HG02571 (cell line): Measurements from ENCODE around the gene NDUFAF8.
A peak's percentile ranks its signal among the peaks of the same experiment; 100 is the strongest.

ENCODE experiments used
- ATAC-seq: cut with Tn5 transposase; IDR thresholded peaks from one replicate; pipeline ENCODE4 v1.9.1; 2021; ENCODE audit warnings: mild to moderate bottlenecking, moderate library complexity; ENCODE audit not compliant: unreplicated experiment

Gene NDUFAF8, protein sequence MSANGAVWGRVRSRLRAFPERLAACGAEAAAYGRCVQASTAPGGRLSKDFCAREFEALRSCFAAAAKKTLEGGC

DNA sequence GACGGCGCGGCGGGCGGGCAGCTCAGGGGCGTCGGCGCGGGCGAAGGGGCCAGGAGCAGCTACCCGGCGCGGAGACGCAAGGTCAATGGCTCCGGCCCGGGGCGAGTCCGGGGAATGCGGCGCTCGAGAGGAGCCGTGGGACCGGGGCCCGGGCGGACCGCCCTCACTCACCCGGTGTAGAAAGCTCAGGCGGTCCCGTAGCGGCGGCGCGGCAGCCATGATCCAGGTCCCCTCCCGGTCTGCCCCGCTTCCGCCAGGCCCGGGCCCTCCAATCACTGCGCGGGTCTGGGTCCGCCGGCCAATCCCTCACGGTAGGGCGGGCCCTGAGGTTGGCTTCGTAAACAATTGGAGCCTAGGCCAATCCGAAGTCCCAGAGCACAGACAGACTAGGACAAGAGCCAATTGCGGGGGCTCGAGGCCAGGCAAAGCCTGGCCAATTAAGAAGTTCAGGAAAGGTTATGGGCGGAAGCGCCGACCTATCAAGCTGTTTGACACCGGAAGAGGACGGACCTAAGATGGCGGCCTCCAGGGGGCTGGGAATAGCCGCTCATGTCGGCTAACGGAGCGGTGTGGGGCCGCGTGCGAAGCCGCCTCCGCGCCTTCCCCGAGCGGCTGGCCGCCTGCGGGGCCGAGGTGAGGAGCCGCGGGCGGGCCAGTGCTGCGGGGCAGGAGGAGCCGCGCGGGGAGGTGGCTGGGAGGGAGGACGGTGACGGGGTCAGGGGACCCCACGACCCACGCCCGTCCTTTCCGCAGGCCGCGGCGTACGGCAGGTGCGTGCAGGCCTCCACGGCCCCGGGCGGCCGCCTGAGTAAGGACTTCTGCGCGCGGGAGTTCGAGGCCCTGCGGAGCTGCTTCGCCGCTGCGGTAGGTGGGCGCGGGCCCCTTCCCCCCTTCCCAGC lies at the start of gene NDUFAF8, which contains the start of gene TEPSIN:
Gene NDUFAF8 (plus strand): TSS at position 504 of the 899 bp plus-strand sequence. CDS start 46 bp downstream, at position 550.
Gene TEPSIN (minus strand): TSS at position 241 of the 899 bp plus-strand sequence. CDS start 22 bp downstream, at position 219.
- ATAC-seq: peak; percentile 90

DNA sequence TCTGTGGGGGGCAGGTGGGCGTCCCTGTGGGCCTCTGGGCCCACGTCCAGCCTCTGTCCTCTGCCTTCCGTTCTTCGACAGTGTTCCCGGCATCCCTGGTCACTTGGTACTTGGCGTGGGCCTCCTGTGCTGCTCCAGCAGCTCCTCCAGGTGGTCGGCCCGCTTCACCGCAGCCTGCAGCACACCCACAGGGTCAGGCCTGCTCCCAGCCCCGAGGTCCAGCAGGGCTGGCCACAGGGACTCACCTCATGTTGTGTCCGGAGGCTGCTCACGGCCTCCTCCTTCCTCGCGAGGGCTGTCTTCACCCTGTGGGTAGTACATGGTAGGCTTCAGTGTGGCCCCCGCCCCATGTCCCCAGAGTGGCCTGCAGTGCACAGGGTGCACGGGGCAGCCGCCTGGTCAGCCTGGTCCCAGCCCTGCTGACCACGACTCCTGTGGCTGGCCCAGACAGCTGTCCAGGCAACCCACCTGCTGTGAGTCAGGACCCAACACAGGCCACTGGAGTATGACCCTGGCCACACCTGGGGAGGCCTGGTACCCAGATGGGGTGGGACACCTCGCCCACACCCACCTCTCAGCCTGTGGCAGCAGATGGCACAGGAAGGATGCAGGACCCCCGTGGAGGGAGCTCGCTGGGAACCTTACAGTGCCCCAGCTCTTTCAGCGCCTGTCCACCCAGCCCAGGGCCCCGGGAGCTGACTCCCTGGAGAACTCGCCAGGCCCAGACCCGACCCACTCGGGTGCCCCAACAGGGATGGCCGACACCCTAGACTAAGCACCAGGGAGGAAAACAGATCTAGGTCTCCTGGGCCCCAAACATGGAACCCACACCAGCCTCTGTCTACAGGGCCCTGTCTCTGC lies 49.2 kb upstream of the NDUFAF8 start:
- no peak for ATAC-seq

DNA sequence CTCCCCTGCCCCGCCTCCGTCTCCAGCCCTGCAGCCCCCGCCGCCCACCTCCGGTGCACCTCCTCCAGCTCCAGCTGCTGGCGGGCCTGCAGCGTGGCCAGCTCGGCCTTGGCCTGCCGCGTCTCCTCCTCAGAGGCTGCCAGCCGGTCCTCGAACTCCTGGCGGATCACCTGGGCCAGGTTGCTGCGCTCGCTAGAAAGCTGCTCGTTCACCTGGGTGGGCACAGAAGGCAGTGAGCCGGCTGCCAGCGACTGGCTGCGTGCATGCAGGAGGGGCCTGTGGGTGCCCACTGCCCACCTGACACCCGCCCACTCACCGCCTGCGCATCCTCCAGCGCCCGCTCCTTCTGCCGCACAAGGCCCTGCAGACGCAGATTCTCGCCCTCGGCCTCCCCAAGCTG lies 48.5 kb upstream of the NDUFAF8 start:
- ATAC-seq: no peak

DNA sequence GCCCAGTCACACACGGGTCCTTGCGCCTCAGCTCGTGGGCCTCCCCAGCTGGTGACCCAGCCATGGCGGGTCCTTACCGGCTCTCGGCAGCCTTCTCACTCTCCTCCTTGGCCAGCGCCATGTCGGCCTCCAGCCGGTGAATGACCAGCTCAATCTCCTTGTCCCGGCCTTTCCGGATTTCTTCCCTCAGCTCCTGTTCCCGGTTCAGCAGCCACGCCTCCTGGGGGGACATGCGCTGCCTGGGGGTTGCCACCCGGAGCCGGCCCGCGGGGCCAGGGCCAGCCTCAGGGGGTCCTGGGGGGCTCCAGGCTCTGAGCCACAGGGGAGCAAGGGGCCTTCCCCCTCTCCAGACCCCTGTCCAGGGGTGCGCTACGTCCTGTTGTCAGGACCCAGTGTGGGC lies 48.0 kb upstream of the NDUFAF8 start:
- ATAC-seq: no peak

DNA sequence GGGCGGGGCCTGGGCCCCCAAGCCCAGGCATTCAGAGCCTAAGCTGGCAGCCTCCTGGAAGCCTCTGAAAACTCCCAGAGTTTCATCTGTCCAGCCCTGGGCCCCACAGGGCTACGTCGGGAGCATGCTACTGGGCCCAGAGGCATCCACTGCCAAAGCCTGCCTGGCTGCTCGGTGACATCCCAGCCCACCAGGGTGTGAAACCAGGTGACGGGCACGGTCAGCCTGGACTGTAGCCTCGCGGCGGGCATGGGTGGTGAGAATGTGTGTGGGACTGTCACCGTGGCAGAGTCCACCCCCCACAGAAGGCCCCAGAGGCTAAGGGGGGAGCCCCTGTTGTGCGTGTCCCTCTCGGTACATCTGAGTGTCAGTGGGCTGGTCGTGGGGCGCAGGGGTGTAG lies 47.5 kb upstream of the NDUFAF8 start:
- ATAC-seq: no peak

DNA sequence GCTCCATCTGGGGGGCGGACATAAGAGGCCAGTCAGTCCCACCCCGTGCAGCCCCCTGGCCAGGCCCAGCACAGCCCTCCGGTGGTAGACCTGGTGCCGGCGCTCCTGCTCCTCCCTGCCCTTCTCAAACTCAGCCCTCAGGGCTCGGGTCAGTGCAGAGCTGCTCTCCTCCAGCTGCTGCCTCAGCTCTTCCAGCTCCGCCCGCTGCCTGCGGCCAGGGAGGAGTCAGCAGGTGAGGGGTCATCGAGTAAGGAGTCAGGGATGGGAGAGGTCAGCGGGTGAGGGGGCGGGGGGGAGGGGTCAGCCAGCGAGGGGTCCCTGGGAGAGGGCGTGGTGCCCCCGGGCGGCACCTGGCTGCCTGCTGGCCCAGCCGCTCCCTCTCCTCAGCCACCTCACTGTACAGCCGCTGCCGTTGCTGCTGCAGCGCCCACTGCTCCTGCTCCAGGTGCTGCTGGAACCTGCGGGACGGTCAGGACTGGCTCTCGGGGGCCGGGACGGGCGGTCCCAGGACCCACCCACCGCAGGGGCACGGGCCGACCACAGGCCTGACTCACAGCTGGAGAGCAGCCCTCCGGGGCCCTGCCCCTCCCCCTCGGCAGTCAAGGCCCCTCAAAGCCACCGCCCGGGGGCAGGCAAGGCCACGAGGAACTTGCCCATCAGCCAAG lies 46.6 kb upstream of the NDUFAF8 start:
- no peak for ATAC-seq

DNA sequence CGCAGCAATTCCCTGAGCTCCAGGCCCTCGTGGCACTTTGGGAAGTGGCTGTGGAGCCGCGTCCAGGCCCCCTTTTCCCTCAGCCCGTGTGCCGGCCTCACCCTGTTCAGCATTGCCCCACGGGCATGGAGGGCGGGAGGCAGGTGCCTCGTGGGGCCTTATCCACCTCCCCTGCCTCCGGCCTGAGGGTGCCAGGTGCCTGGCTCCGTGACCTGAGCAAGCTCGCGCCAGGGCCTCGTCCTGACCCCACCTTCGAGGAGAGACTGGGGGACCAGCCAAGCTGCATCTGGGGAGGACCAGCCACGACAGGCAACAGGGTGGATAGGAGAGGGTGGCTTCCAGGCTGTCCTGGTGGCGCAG lies 46.1 kb upstream of the NDUFAF8 start:
- no peak for ATAC-seq

DNA sequence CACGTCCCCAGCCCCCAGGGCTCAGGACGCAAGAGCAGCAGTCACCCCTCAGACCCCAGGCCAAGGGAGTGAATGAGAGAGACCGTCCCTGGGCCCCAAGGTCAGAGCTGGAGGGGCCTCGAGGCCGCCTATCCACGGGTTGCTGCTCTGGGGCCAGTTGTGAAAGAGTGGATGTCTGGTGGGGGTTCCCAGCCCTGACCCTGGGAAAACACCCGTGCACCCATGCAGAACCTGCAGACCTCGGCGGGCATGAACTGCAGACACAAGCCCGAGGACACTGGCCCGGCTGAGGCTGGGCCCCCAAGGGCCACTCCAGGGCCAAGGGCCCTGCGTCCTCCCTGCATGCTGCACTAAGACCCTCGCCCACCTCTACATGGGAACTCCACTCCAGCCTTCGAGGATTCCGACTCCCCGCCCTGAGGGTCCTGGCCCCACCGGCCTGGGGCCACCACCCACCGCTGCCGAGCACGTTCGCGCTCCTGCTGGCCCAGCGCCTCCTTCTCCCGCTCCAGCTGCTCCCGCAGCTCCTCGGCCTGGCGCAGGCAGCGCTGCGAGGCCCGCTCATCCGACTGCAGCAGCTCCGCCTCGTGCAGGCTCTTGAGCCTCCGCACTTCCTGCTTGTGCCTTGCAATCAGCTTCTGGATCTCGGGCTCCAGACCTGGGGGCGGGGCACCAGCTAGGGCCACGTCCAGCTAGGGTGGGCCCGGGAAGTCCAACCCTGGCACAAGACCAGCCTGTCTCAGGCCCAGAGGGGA lies 45.5 kb upstream of the NDUFAF8 start:
- ATAC-seq: no peak

DNA sequence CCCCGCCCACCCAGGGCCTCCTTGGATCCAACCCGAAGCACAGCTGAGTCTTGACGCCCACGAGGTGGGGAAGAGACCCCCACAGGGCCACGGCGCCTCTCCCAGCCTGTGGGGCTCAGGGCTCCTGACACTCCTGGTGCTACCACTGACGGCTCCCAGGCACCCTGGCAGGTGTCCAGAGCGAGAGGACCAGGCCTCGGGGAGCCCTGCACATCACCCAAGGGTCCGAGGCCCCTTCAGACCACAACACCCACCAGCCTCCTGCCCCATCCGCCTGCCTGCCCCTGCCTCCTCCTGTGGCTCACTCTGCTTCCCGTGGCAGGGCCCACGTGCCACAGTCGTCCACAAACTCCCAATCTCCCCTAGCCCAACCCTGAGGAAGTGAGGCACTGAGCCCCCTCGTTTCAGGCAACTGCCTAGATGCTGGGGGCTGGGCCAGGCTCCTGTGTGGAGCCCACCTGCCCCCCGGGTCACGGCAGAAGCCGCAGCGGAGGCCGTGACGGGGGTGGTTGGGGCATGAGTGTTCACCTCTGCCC lies 44.8 kb upstream of the NDUFAF8 start:
- no peak for ATAC-seq

DNA sequence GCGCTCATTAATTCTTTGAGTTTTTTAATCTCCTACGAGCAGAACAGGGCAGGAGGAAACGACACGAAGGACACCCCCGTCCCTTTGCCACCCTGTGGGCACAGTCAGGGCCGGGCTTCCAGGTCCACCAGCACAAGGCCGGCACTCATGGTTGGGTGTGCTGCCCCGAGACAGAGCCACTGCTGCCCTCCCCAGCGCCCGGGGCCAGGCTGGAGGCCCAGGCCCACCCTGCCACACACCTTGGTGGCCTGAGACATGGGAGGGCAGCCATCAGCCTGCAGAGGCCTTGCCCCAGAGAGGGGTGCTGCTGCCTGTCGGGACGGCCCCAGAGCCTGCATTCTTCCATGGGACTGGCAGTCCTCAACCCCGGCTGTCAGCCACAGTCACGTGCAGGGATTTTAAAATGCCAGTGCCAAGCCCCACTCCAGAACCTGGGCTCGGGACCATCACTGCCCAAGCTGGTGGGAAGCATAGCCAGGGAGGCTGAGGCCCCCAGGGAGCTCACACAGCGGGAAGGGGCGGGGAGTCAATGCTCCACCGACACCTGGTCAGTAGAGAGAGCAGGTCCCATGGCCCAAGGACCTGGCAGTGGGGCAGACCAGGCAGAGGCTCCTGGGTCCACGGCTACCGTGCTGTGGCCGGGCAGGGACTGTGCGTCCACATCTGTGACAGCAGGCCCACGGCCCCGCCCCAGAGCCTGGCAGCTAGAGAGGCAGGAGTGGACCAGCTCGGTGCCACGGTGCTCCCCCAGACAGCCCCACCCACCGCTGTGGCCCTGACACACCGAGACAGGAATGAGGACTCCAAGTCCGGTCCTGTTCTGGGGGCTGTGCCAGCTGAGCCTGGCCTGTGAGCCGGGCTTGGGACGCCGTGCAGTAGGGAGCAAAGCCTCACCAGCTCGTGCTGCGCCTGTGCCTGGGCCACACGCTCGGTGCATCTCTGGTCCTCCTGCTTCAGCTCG lies 43.9 kb upstream of the NDUFAF8 start:
- ATAC-seq: no peak

DNA sequence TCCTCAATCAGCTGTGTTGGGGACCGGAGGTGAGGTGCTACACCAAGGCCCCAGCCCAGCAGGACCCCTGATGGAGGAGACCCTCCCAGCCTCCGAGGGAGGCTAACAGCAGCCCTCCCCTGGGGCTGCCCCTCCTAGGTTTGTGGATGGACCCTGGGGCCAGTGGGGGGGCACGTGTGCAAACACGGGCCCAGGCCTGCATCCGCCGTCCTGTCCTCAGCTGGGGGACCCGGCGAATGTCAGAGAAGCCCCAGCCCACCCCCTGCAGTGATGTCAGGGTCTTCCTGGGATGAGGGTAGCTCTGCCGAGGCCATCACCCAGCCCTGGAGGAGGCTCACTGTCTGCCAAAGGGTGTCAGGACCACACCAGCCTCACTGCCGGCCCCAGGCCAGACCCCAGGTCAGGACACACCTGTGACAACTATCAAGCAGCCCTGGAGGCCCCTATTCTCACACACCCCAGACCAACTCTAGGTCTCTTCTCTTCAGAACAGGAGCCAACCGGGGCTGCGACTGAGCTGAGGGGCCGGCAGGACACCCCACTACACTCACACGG lies 43.1 kb upstream of the NDUFAF8 start:
- ATAC-seq: no peak

DNA sequence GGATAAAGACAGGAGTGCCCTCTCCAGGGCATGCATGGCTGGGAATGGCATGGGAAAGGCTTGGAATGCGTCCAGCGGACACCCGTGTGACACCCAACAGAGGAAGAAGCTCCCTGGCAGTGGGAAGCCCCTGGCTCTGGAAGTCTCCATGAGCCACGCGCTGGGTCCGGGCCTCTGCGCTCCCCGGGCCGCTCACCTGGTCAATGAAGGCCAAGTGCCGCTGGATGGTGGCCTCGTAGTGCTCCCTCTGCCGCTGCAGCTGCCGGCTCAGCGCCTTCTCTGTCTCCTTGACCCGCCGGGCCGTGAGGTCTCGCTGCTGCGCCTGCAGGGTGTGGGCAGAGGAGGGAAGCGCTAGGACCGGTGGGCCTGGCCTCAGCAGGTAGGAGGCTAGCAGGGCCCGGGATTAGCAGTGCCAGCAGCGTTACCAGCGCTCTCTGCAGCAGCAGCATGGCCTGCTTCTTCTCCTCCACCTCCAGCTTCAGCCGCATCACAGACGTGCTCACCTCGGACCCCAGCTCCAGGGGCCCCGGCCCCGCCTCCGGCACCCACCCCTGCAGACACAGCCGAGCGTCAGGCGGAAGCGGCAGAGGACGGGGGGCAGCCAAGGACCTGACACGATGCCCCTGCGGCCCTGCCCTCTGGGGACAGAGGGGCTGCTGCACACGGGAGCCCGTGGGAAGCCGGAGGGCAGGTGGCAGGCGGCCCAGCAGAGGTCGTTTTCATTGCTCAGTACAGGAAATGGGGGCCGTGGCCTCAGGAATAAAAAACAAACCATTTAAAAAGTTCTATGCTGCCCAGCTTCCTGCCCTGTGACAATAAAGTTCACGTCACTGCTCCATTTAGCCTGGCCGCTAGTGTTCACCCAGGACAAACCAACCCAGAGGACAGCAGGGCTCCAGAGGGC lies 42.4 kb upstream of the NDUFAF8 start:
- ATAC-seq: no peak

DNA sequence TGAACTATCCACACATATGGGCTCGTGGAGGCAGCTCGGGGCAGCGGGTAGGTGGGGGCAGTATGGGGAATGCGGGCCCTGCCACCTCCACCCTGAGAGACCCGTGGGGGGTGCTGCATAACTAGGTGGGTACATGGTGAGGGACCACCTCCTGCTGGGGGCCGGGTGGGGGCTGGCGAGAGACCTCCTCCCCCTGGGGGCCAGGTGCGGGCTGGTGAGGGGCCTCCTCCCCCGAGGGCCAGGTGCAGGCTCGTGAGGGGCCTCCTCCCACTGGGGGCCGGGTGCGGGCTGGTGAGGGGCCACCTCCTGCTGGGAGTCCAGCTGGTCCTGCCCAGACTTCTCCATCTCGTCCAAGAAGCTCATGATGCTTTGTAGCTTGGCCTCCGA lies 41.7 kb upstream of the NDUFAF8 start:
- ATAC-seq: no peak

DNA sequence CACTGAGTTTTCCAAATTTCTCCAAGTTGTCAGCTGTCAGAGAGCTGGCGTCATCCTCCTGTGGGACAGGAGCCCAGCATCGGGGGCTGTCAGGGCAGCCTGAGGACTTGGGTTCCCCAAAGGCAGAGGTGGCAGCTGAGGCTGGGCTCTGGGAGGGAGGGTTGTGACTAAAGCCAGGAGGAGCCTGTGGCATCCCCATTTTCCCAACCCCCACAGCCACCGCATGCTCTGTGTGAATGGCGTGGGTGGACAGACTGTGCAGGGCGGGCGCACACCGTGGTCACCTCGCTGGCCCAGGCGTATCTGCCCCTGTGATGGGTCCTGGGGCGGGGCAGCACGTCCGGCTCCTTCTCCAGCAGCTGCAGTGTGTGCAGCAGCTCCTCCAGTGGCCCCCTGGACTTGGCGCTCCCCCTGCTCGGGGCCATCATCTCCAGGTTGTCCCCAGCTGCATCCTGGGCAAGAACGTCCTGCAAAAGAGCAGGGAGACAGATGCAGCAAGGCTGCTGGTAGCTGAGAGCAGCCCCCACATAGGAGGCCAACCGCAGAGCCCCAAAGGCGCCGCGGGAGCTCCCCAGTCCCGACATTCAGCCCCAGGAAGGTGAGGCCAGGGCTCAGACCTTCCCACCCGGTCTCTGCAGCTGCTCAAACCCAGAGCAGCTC lies 41.2 kb upstream of the NDUFAF8 start:
- ATAC-seq: no peak

DNA sequence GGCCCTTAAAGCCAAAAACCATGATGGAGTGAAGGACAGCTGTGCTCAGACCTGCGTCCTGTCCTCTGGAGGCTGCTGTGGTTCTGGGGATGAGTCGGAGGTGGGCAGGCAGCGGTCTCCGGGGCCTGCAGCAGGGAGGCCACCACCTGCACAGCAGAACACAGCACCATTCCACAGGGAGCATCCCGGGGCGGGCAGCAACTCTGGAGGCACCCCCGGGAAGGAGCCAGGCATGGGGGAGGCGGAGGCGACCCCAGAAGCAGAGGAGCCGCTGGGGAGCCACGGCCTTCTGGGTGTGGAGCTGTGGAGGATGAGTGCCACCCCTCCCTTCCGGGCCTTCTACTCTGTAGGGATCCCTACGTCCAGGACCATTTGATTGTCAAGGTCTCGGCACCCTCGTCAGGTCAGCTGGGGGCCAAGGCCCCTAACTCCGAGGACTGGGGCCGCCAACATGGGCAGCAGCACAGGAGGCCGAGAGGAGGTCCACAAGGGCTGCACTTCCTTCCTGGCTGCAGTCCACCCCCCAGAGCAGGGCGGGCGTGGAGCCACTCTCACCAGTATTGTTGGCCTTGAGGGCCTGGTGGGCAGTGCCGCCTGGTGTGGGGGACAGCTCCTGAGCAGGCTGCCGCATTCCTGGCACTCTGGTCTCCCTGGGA lies 40.2 kb upstream of the NDUFAF8 start:
- ATAC-seq: no peak

DNA sequence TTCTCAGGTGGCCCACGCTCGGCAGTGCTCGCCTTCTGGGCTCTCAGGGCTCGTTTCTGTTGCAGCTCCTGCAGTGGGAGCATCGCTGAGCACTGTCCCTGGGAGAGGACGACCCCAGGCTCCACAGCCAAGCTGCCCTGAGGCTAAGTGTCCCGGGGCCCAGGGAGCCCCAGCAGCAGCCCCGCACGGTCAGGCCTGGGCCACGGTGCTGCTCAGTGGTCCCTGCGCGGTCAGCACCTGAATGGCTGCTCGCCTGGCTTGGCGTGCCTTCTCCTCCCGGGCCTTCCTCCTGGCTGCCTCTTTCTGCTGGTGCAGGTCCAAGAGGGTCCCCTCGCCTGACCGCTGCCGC lies 39.7 kb upstream of the NDUFAF8 start:
- no peak for ATAC-seq

DNA sequence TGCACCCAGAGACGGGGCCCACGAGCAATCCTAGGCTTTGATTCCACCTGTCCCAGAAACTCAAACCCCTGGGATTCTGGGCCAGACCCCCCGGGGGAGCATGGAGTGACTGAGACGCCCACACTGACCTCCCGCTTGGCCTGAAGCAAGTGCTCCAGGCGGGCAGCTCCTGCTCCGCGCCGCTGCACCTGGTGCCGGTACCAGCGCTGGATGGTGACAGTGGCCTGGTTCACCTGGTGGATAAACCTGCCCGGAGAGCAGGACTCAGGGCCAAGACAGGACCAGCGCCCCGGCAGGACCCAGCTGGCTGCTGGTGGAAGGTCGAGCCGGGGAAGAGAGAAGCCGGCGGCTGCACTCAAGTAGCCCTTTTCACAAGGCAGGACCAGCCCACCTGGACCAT lies 38.9 kb upstream of the NDUFAF8 start:
- ATAC-seq: no peak
